HFF-Myc (cell line): ENCODE results near the gene PLXNC1.

Experiments
- DNase-seq: peaks from one replicate; pipeline ENCODE4 v3.0.0-alpha.2; 2011; ENCODE audit warnings: low read depth; ENCODE audit errors: extremely low read depth
- H3K4me3 ChIP-seq: replicated peaks from 2 replicates; pipeline ENCODE4 v1.5.1; 2011; ENCODE audit warnings: low read depth, mild to moderate bottlenecking, control low read depth, low read length
- CTCF ChIP-seq: IDR thresholded peaks from 2 replicates; pipeline ENCODE4 v1.5.1; 2012; ENCODE audit warnings: mild to moderate bottlenecking, low read depth, low read length, control low read depth; ENCODE audit errors: missing control alignments

Gene PLXNC1

GRCh38 chr12:94244165-94245133, 96.1 kb downstream of the PLXNC1 start:
- no peak for DNase-seq
- no peak overlapping the region for H3K4me3 ChIP-seq
- no peak for TF ChIP-seq CTCF

- no peak for DNase-seq
- TF ChIP-seq CTCF = no peak
- H3K4me3 ChIP-seq = no peak overlapping the region
Measured at GRCh38 chr12:94245631-94246383, 97.4 kb downstream of the PLXNC1 start.

GRCh38 chr12:94247246-94247645, 98.9 kb downstream of the PLXNC1 start:
- no peak for TF ChIP-seq CTCF
- no peak for DNase-seq
- H3K4me3 ChIP-seq = no peak overlapping the region

GRCh38 chr12:94248582-94248981, 100.2 kb downstream of the PLXNC1 start:
- DNase-seq = no peak
- H3K4me3 ChIP-seq = no peak overlapping the region
- no peak for TF ChIP-seq CTCF

GRCh38 chr12:94250130-94250529, 101.8 kb downstream of the PLXNC1 start:
- no peak overlapping the region for H3K4me3 ChIP-seq
- no peak for TF ChIP-seq CTCF
- no peak for DNase-seq

- TF ChIP-seq CTCF = no peak
- H3K4me3 ChIP-seq = no peak overlapping the region
- DNase-seq = no peak
Measured at GRCh38 chr12:94254270-94254669, 105.9 kb downstream of the PLXNC1 start.
